Gastrocnemius medialis (tissue), 4 donors: ENCODE results near the gene CYREN. TPM values are rescaled to one million over a fixed set of nuclear protein-coding genes. Genes with fewer than 3 reads are reported as not detected.

Experiments
- ATAC-seq, 2 donors: fragments of 150-250 bp; one replicate each; pipeline ENCODE4 v1.9.1; 2016
- DNase-seq, 2 donors: peaks; one replicate each; pipeline ENCODE4 v3.0.0-alpha.2; 2019
- H3K27ac ChIP-seq, 4 donors: fragments of 200-600 bp; sonication (generic); 1 replicate in 1 of 4; 2 replicates in 3 of 4; pipeline ENCODE4 v1.5.1; 2016 to 2018; ENCODE audit warnings: mild to moderate bottlenecking in 2 of 4, moderate library complexity in 1 of 4
- H3K27me3 ChIP-seq, 3 donors: fragments of 200-600 bp; sonication (generic) in 2 of 3; 1 replicate in 1 of 3; 2 replicates in 2 of 3; pipeline versions ENCODE4 v1.5.1 to v1.6.0; 2016 to 2019; ENCODE audit warnings: mild to moderate bottlenecking in 1 of 3, moderate library complexity in 1 of 3
- H3K36me3 ChIP-seq, 2 donors: fragments of 200-600 bp; sonication (generic) in 1 of 2; one replicate each; pipeline ENCODE4 v1.5.1; 2017 to 2018
- H3K4me1 ChIP-seq, 2 donors: fragments of 200-600 bp; sonication (generic) in 1 of 2; one replicate each; pipeline ENCODE4 v1.5.1; 2016 to 2017; ENCODE audit warnings: mild to moderate bottlenecking in 2 of 2
- H3K4me3 ChIP-seq, 4 donors: fragments of 200-600 bp; sonication (generic) in 3 of 4; 1 replicate in 1 of 4; 2 replicates in 3 of 4; pipeline ENCODE4 v1.5.1; 2016 to 2019; ENCODE audit warnings: mild to moderate bottlenecking in 2 of 4
- H3K9me3 ChIP-seq, 3 donors: fragments of 200-600 bp; sonication (generic) in 2 of 3; 1 replicate in 1 of 3; 2 replicates in 2 of 3; pipeline ENCODE4 v1.5.1; 2016 to 2019
- POLR2A ChIP-seq, 2 donors: fragments of 450-650 bp; IDR thresholded peaks; one replicate each; pipeline ENCODE4 v1.6.1; 2017; ENCODE audit warnings: antibody characterized with exemption in 2 of 2, mild to moderate bottlenecking in 2 of 2, moderate library complexity in 2 of 2
- in situ Hi-C, 4 donors: fragments of 200-750 bp; cut with MboI; loops; one replicate each; pipeline versions ENCODE4 v1.15.0 to v1.8.0; 2017; ENCODE audit warnings: low sequenced_read_pairs in 4 of 4
- intact Hi-C: fragments of 100-400 bp; cut with DNase I; formaldehyde crosslinking; loops from one replicate; pipeline ENCODE4 v1.15.1; 2023; ENCODE audit warnings: low total_unique reads
- total RNA-seq, 4 donors: library from RNA; depleted of rRNA; stranded (reverse); fragments of >200 nt; gene quantifications; one replicate each; pipeline versions ENCODE4 v1.1.0 to v1.2.3, GENCODE V29; 2016
- TF ChIP-seq, protein P1 (sequence below), 5 experiments: fragments of 450-650 bp in 3 of 5; fragments of 200-600 bp in 2 of 5; sonication (generic) in 2 of 5; IDR thresholded peaks in 4 of 5; conservative IDR thresholded peaks in 1 of 5; 1 replicate in 4 of 5; 2 replicates in 1 of 5; pipeline ENCODE4 v1.5.1; 2016 to 2019; ENCODE audit warnings: antibody characterized with exemption in 5 of 5, mild to moderate bottlenecking in 3 of 5, moderate library complexity in 3 of 5

The CYREN gene
- total RNA-seq, 4 donors from 2014 or later = 11.8 to 51.5 (median 20.4) TPM

DNA sequence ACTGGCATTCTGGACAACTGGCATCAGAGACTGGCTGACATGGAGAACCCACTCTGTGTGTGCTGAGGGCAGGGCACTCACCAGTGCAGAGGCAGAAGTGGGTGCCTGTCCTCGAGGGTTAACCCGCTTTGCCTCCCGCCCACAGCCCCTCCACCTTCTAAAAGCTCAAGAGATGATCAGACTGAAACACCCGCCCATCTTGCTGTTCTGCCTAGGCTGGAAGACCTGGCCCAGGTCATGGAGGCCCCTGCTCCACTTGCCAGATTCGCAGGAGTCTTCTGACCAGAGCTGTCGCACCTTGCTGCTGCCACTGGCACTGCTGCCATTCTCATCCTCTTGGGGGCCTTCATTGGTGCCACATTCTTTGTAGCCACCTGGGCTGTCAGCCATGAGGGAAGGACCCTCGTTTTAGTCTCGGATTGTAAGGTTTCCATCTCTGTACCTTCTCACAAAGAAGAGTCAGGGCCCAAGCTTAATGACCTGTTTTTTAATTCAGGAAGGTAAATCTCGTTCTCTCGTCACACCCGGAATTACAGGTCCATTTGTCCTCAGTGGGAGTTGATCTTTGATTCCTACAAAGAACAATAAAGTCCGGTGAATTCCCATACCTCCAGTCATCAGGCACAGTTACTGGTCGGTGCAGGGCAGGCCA lies 1.9 kb downstream of the CYREN start:
- Histone ChIP-seq H3K9me3 (no peaks in the 10 kb centered on the region), H3K36me3 (peaks cover 0 to 24% of the 10 kb centered on the region in 2 donors), H3K4me3 (peak overlapping the region; percentile 63 to 85 (median 72)), H3K27me3 (no peaks in the 10 kb centered on the region), H3K27ac (peak overlapping the region; percentile 93 to 97 (median 96)), H3K4me1 (peaks cover 70 to 76% of the 10 kb centered on the region in 2 donors)
- DNase-seq (no peak), ATAC-seq (no peak)
- in situ Hi-C loops = no loop called here
- intact Hi-C loops = loop anchor here (5.0 kb wide), 1 partner anchor 636 kb away; no protein-coding TSS in a partner anchor
- TF ChIP-seq, protein P1, sequence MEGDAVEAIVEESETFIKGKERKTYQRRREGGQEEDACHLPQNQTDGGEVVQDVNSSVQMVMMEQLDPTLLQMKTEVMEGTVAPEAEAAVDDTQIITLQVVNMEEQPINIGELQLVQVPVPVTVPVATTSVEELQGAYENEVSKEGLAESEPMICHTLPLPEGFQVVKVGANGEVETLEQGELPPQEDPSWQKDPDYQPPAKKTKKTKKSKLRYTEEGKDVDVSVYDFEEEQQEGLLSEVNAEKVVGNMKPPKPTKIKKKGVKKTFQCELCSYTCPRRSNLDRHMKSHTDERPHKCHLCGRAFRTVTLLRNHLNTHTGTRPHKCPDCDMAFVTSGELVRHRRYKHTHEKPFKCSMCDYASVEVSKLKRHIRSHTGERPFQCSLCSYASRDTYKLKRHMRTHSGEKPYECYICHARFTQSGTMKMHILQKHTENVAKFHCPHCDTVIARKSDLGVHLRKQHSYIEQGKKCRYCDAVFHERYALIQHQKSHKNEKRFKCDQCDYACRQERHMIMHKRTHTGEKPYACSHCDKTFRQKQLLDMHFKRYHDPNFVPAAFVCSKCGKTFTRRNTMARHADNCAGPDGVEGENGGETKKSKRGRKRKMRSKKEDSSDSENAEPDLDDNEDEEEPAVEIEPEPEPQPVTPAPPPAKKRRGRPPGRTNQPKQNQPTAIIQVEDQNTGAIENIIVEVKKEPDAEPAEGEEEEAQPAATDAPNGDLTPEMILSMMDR (IDR thresholded peaks at IDR 0.05 in 4 of 5, conservative IDR thresholded peaks at IDR 0.05 in 1 of 5) = no peak
- no peak for TF ChIP-seq POLR2A (IDR thresholded peaks at IDR 0.05)

DNA sequence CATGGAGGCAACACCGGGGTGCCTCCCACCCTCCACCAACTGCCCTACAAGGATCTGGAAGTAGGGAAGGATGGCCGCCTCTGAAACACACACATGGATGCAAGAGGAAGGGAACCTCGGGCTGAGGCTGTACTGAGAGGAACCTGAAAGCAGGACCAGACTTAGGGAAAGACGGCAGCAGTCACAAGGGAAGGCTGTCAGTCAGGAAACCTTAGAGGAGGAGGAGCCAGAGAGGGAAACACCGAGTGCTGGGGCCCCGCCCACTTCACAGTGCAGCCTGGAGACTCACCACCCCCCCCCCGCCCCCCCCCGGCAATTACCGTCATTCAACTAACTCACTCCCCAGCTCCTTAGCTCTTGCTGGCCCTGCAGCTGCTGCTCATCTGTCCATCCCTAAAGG lies 2.5 kb downstream of the CYREN start:
- H3K27ac ChIP-seq = peak overlapping the region; percentile 93 to 97 (median 96)
- intact Hi-C loops = loop anchor here (5.0 kb wide), 1 partner anchor 636 kb away; no protein-coding TSS in a partner anchor
- H3K36me3 ChIP-seq = peaks cover 0 to 24% of the 10 kb centered on the region in 2 donors
- H3K4me3 ChIP-seq = peak overlapping the region in 3 of 4 donors; percentile 5 to 69 (median 27)
- H3K27me3 ChIP-seq = no peaks in the 10 kb centered on the region
- ATAC-seq (peak in 1 of 2 donors; percentile 23), DNase-seq (peak; percentile 70 to 77)
- no peaks in the 10 kb centered on the region for H3K9me3 ChIP-seq
- in situ Hi-C loops = no loop called here
- TF ChIP-seq POLR2A (IDR thresholded peaks at IDR 0.05) = peak; percentile 46 to 49
- TF ChIP-seq, protein P1 (IDR thresholded peaks at IDR 0.05 in 4 of 5, conservative IDR thresholded peaks at IDR 0.05 in 1 of 5) = no peak
- H3K4me1 ChIP-seq = peaks cover 76 to 82% of the 10 kb centered on the region in 2 donors

DNA sequence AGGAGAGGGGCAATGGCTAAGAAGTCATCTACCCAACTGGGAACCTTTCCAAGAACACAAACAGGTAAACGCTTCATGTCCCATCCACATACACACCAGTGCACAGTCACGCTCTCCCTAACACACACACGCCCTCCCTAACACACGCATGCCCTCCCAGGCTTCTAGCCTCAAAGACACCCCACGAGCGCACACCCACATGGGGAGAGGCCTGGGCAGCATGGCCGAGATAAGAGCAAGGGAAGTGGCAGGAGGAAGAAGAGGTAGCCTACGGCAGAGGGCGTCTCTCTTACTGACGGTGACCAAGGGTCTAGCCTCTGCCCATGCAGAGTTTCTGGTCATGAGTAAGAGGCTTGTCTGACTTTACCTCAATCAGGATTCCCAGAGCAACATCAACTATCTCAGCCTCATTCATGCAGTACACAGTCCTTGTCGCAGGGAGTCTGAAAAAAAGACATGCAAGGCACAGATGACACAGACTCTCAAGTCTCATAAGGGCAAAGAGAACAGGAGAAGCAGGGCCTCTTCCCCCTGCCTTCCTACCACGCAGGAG lies 3.1 kb downstream of the CYREN start:
- TF ChIP-seq POLR2A (IDR thresholded peaks at IDR 0.05) = no peak
- TF ChIP-seq, protein P1 (IDR thresholded peaks at IDR 0.05 in 4 of 5, conservative IDR thresholded peaks at IDR 0.05 in 1 of 5) = no peak
- DNase-seq (no peak), ATAC-seq (no peak)
- Histone ChIP-seq H3K27me3 (no peaks in the 10 kb centered on the region), H3K4me1 (peaks cover 81 to 88% of the 10 kb centered on the region in 2 donors), H3K36me3 (peaks cover 0 to 24% of the 10 kb centered on the region in 2 donors), H3K27ac (peak overlapping the region; percentile 93 to 97 (median 96)), H3K9me3 (no peaks in the 10 kb centered on the region), H3K4me3 (peak overlapping the region in 3 of 4 donors; percentile 5 to 69 (median 21))
- in situ Hi-C loops = no loop called here
- intact Hi-C loops = loop anchor here (5.0 kb wide), 1 partner anchor 635 kb away; no protein-coding TSS in a partner anchor

DNA sequence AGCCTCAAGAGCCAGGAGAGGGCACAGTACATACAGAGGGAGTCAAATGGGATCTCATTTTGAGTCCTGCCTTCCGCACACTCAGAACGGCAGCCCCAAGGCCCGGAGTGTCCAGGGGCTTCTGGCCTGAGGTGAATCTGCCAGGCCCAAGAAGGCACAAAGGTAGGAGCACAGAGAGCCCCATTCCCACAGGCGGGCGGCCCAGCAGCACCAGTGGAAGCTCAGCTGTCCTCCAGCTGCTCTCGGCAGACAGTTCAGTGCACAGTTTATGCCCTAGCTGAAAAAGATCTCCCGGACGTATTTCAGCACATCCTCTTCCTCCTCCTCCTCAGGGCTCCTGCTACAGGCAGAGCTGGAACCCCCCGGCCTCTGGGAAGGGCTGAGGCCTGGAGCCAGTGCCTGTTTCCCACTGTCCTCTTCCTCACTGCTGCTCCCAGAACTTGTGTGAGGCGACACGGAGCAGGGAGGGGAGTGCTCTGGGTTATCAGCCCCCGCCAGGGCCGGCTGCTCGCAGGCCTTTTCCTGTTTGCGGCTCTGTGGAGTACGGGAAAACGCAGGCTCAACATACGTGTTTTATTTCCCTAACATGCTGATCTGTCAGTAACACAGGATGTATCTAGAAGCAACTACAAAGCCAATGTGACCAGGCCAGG lies 4.0 kb downstream of the CYREN start:
- Histone ChIP-seq H3K27me3 (no peaks in the 10 kb centered on the region), H3K4me3 (peak overlapping the region in 1 of 4 donors; percentile 8), H3K36me3 (peaks cover 0 to 24% of the 10 kb centered on the region in 2 donors), H3K27ac (peak overlapping the region; percentile 93 to 97 (median 96)), H3K9me3 (no peaks in the 10 kb centered on the region), H3K4me1 (peaks cover 86 to 91% of the 10 kb centered on the region in 2 donors)
- intact Hi-C loops = loop anchor here (5.0 kb wide), 1 partner anchor 634 kb away; no protein-coding TSS in a partner anchor
- in situ Hi-C loops = no loop called here
- no peak for DNase-seq
- no peak for TF ChIP-seq POLR2A (IDR thresholded peaks at IDR 0.05)
- TF ChIP-seq, protein P1 (IDR thresholded peaks at IDR 0.05 in 4 of 5, conservative IDR thresholded peaks at IDR 0.05 in 1 of 5) = no peak
- ATAC-seq = no peak
